HG03064 (cell line): ENCODE data around the gene ABCG4.
"Not testable (repeated sequence)": the region's sequence is repeated elsewhere in the genome, so short reads cannot be mapped to it uniquely, and the experiment has no call there.

Experiments used
- ATAC-seq: cut with Tn5 transposase; IDR thresholded peaks from one replicate; pipeline ENCODE4 v1.9.1; 2021; ENCODE audit warnings: low read depth; ENCODE audit not compliant: unreplicated experiment

The ABCG4 gene

DNA sequence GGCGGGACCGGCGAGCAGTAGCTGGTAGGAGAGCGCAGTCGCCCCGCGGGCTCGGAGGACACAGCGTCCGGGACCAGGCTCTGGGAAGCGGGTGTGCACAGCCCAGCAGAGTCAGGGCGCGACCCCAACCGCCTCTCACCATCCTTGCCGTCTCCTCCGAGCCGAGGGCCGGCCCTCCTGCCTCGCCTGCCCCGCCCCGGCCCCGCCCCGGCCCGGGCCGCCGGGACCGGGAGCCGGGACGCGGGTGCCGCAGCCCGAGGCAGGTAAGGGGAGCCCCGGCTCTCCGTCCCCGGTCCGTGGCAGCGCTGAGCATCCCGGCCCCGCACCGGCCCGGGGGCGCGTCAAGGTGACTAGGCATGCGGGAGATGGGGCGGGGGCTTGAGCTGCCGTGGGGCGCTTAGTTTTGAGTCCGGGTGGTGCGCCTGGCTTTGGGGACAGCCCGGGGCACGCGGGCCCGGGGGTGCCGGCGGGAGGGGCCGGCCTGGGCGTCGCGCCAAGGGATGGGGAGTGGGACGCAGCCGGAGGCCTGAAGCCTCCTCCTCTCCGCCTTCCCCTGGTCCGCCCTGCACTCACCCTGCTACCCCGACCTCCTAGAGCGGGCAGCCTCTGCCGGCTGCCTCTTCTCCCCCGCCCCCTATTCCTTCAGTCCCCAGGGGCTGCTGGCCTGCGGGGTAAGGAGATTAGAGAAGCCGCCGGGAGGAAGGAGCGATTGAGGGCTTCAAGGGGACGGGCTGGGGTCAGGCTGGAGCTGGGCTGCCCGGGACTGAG lies at the start of gene ABCG4:
ABCG4 (plus strand) TSS at position 35 of the 768 bp plus-strand sequence. CDS start 914 bp downstream, outside the sequence.
- ATAC-seq = no peak

DNA sequence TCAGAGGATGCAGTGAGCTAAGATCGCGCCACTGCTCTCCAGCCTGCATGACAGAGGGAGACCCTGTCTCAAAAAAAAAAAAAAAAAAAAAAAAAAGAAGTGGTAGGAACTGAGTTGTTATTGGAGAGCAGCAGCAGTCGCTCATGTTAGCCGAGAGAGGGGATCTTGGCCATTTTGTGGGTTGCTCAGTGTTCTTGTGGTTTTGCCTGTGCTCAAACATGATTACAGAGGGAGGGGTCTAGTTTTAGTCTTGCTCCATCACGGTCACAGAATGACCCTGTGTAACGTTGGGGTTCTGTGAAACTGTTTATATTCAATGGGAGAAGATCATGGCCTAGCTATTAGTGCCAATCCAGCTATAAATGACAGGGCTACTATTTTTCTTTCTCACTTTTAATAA lies 49.1 kb upstream of the ABCG4 start:
- no peak for ATAC-seq

DNA sequence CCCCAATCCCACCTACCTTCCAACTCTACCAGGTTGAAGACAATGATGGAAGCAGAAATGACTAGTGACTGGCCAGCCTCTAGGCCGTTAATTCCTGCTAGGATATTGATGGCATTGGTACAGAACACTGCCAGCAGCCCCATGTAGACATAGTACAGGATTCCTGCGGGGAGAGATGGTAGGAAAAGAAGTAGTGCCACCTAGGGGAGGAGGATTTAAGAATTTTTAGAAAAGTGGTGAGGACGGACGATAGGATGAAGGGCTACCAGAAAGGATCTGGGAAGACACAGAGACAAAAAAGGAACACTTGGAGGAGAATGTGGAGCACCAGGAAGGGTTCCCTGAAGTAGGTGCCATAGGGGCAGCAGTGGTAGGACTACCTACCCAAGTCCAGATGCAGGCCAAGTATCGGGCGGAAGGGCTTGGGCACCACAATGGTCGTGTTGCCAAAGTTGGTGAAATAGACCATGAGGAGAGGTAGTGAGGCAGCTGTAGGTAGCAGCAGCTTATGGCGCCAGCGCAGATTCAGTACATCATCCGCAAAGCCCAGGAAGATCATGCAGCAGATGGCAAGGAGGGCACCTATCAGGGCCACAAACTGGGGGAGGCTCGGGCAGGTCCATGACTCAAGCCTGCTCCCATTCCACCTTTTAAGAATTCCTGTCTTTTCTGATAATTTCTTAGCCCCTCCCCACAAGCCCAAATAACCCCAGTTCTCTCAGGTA lies 48.4 kb upstream of the ABCG4 start:
- no peak for ATAC-seq

DNA sequence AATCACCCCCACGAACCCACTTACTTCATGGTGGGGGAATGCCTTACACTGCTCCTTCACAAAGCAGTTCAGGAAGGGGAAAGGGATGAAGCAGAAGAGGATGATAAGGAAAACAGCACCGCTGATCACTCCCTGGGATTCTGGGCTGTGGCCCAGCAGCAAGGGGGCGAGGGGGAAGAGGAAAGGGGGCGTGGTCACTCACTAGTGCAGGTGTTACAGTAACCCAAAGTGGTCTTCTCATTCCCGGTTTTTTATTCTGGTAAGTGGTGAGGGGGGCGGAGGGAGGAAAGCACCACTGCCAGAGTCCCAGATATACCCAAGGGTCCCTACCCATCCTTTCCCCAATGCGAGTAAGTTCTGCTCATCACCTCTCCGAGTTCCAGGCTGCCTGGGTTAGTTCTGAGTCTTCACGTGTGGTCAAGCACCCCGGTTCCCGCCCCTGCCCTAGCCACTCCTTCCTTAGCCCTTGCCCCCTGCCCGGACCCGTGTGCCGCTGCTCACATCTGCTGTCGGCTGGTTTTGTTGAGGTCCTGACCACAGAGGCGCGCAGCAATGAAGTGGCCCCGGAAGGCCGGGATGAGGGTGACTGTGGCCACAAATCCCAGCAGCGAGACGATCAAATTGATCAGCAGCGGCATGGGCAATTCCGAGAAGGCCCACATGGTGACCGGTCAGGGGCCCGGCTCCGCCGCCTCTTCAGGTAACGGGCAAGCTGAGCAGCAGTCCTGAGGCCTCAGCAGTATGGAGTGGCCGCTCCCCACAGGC lies 47.7 kb upstream of the ABCG4 start:
- ATAC-seq = peak; percentile 8

- peak; percentile 70 for ATAC-seq
These were observed 47.0 kb upstream of the ABCG4 start, which contains the start of gene DPAGT1 for GRCh38 chr11:119101759-119102423. DPAGT1 (minus strand) TSS chr11:119101853; CDS start chr11:119101655, 198 bp downstream.

- ATAC-seq = not testable (repeated sequence)
These were observed 45.6 kb upstream of the ABCG4 start for GRCh38 chr11:119103161-119103664.

GRCh38 chr11:119103793-119104192 lies 45.1 kb upstream of the ABCG4 start:
- no peak for ATAC-seq

GRCh38 chr11:119106564-119107537 lies 42.0 kb upstream of the ABCG4 start, which contains the start of gene C2CD2L:
C2CD2L (plus strand) TSS chr11:119107344; CDS start chr11:119107742, 398 bp downstream.
- peak; percentile 66 for ATAC-seq

DNA sequence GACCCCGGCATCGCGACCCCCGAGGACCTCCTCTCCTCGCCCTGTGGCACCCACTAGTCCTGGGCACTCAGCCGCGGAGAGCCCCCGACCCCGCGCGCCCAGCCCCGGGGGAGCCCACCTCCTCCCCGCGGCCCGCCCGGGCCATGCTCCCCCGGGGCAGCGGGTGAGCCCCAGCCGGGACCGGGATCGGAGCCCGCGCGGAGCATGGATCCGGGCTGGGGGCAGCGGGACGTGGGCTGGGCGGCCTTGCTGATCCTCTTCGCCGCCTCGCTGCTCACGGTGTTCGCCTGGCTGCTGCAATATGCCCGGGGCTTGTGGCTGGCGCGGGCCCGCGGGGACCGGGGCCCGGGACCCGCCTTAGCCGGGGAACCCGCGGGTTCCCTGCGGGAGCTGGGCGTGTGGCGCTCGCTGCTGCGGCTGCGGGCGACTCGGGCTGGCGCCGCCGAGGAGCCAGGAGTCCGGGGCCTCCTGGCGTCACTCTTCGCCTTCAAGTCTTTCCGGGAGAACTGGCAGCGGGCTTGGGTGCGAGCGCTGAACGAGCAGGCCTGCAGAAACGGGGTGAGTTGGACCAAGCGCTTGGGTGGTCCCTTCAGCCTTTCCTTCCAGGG lies 41.2 kb upstream of the ABCG4 start:
- ATAC-seq = peak; percentile 24

GRCh38 chr11:119108146-119108856 lies 40.6 kb upstream of the ABCG4 start:
- no peak for ATAC-seq

DNA sequence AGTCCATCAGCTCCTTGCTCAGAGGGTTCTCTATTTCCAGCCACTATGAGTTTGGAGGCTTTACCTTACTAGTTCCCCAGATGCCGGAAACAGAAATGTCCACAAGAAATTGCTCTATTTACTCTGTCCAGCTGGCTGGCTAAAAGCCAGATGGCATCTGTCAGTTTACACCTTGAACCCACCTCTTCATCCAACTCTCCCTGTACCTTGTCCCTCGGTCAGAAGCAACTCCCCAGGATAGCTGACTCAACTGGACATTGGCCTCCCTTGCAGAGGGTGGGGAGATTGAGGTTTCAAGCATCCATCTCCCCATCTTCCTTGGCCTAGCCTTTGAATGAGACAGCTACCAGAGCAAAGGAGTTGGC lies 40.0 kb upstream of the ABCG4 start:
- no peak for ATAC-seq

DNA sequence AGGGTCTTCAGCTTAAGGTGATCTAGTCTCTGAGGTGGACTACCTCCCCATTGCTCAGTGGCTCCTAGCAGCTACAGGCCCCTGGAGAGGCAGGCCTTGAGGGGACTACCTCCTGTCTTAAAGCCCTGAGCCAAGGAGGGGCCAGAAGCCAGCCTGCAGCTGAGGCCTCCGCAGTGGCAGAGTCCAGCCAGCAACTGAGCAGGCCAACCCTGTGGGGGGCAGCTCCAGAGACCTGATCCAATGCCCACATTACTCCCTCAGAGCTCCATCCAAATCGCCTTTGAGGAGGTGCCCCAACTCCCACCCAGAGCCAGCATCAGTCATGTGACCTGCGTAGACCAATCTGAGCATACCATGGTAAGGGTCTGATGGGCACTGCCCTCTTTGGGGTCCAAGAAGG lies 39.0 kb upstream of the ABCG4 start:
- ATAC-seq = no peak

GRCh38 chr11:119110439-119110838 lies 38.4 kb upstream of the ABCG4 start:
- ATAC-seq = no peak

DNA sequence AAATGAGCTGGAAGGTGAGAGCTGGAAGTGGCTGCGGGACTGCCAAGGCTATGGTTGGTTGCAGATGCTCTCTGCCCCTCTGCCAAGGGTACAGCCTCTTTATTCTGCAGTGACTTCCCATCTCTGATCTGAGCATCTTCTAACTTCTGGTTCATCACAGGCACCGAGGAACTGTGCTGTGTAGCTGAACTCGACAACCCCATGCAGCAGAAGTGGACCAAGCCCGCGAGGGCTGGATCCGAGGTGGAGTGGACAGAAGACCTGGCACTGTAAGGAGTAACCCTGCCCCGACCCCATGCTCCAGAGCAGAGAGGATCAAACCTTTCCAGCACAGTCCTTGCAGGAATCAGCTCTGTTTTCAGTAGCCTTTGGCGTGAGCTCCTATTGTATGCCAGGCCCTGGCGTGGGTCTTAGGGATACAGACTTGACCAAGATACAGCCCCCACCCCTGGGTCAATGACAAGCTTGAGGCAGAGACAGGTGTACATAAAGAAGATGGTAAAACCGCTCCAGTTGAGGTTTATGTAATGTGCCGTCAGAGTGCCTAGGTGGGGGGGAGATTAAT lies 37.4 kb upstream of the ABCG4 start:
- ATAC-seq = no peak

DNA sequence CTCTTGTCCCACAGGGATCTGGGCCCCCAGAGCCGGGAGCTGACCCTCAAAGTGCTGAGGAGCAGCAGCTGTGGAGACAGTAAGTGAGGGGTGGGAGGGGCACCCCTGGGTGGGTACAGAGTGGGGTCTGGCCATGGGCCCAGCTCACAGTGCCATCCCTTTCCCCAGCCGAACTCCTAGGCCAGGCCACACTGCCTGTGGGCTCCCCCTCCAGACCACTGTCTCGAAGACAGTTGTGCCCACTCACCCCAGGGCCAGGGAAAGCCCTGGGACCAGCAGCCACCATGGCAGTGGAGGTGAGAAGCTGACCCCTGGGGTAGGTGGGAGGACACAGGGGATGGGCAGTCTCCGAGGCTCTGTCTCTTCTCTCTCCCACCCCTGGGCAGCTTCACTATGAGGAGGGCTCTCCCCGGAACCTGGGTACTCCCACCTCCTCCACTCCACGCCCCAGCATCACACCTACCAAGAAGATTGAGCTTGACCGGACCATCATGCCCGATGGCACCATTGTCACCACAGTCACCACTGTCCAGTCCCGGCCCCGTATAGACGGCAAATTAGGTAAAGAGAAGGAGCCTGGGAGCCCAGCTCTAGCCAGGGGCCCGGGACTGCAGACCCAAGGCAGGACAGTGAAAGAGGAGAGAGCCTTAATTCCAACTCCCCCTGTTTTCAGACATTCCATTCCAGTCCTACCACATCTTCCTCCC lies 36.4 kb upstream of the ABCG4 start:
- no peak for ATAC-seq

DNA sequence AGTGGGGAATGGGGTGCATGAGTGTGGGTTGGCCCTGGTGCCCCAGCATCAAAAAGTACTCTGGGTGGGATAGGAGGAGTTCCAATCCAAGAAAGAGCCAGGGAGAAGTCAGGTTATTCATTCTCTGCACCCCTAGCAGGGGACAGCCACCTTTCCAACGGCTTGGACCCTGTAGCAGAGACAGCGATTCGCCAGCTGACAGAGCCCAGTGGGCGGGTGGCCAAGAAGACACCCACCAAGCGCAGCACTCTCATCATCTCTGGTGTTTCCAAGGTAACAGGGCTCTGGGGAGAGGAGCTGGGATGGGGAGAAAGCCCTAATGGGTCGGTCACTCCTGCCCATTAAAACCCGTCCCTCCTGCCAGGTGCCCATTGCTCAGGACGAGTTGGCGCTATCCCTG lies 35.1 kb upstream of the ABCG4 start:
- ATAC-seq = no peak

DNA sequence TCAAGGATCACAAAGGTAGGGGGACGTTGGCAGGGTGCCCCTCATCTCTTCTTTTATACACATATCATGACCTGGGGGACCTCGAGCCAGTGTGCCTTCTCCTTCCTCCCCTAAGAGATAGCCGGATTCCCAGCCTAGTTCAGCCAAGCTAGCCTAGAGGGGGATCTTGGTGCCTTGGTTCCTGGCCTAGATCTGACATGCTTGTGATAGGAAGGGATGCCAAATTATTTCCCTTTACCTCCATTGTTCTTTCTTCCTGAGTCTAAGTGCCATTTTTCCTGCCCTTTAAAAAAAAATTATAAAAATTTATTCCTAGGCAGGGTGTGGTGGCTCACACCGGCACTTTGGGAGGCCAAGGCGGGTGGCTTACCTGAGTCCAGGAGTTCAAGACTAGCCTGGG lies 34.5 kb upstream of the ABCG4 start:
- no peak for ATAC-seq
